Gastroesophageal sphincter (tissue), 3 donors: ENCODE measurements around the gene PLAGL2.

Experiments
- CTCF ChIP-seq, 4 experiments: fragments of 200-600 bp in 2 of 4; fragments of 450-650 bp in 2 of 4; sonication (generic) in 1 of 4; IDR thresholded peaks; one replicate each; pipeline ENCODE4 v1.5.1; 2017 to 2019; ENCODE audit warnings: antibody characterized with exemption in 4 of 4, mild to moderate bottlenecking in 2 of 4, moderate library complexity in 2 of 4
- POLR2AphosphoS5 ChIP-seq: sonication (generic); formaldehyde crosslinking; IDR thresholded peaks from one replicate; pipeline ENCODE4 v1.6.1; 2017; ENCODE audit warnings: antibody characterized with exemption

GRCh38 chr20:32244959-32245358, 37.4 kb upstream of the PLAGL2 start:
- TF ChIP-seq CTCF (IDR thresholded peaks at IDR 0.05) (no peak), POLR2AphosphoS5 (no peak)
